ENCODE data around the gene GPC1.

The GPC1 gene

DNA sequence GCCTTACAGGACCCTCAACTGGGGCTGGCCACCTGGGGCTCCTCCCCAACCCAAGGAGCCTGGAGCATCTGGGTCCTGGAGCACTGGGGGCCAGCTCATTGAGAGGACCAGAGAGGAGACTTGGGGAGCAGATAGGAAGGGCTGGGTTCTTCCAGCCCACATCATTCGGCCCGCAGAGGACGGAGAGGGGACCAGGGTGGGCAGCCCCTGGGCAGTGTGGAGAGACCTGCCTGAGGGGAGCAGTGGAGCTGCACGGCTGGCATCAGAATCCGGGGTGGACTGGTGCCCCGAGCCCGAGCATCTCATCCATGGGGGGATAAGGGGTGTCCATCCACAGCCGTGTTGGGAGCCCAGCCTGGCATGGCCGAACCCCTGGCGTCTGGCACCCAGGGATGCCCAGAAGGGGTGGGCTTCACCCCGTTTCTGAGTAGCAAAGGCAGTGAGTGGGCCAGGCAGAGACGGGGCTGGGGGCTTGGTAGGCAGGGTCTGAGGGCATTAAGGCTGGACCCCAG, 11.3 kb downstream of the GPC1 start:
- H3K27me3 ChIP-seq (ENCODE audit: insufficient read depth, insufficient read length), result peaks cover 4% of the 10 kb centered on the region
- no peak overlapping the region for H3K4me3 ChIP-seq (ENCODE audit: insufficient read length, low read depth)
- H3K36me3 ChIP-seq (ENCODE audit: insufficient read depth, insufficient read length, low read length), result peaks cover 43% of the 10 kb centered on the region

DNA sequence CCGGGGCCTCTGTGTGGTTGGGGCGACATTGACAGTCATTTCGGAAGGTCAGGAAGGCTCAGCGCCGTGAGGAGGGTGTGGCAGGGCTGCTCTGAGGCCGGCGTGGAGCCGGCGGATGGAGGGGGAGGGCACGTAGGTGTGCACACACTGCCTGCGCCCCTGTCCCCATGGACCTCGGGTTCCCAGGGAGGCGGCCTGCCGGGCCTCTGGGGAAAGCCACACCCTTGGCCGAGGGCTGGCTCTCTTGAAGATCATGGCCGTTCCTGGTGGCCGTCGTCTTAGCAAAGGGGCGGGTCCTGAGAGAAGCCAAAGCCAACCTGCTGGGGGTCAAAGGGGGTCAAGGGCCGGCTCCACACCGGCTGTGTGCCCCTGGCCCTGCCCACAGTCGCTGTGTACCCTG, 11.9 kb downstream of the GPC1 start:
- H3K27me3 ChIP-seq (ENCODE audit: insufficient read depth, insufficient read length), result peaks cover 4% of the 10 kb centered on the region
- TF ChIP-seq ZNF274 (IDR thresholded peaks at IDR 0.05; ENCODE audit: low read depth, low read length) (no peak), YY1 (IDR thresholded peaks at IDR 0.05; ENCODE audit: insufficient read depth, insufficient read length) (no peak), SUZ12 (IDR thresholded peaks at IDR 0.05; ENCODE audit: extremely low read depth, insufficient read depth, insufficient read length) (no peak)
- peaks cover 42% of the 10 kb centered on the region for H3K36me3 ChIP-seq (ENCODE audit: insufficient read depth, insufficient read length, low read length)
- no peaks in the 10 kb centered on the region for H3K9me3 ChIP-seq (ENCODE audit: insufficient read depth, low read length)
- no peak overlapping the region for H3K9ac ChIP-seq (ENCODE audit: insufficient read length, low read depth)
- H3K4me1 ChIP-seq (ENCODE audit: insufficient read depth, insufficient read length), result peaks cover 42% of the 10 kb centered on the region
- H3K4me3 ChIP-seq (ENCODE audit: insufficient read length, low read depth), result no peak overlapping the region
- DNase-seq (ENCODE audit: low read depth, low spot score), result no peak

More for the DNA sequence above, 11.3 kb downstream of the GPC1 start:
- no peak overlapping the region for H3K9ac ChIP-seq (ENCODE audit: insufficient read length, low read depth)
- TF ChIP-seq ZNF274 (IDR thresholded peaks at IDR 0.05; ENCODE audit: low read depth, low read length) (no peak), SUZ12 (IDR thresholded peaks at IDR 0.05; ENCODE audit: extremely low read depth, insufficient read depth, insufficient read length) (no peak), YY1 (IDR thresholded peaks at IDR 0.05; ENCODE audit: insufficient read depth, insufficient read length) (no peak)
- H3K4me1 ChIP-seq (ENCODE audit: insufficient read depth, insufficient read length), result peaks cover 40% of the 10 kb centered on the region
- no peaks in the 10 kb centered on the region for H3K9me3 ChIP-seq (ENCODE audit: insufficient read depth, low read length)
- no peak for DNase-seq (ENCODE audit: low read depth, low spot score)

DNA sequence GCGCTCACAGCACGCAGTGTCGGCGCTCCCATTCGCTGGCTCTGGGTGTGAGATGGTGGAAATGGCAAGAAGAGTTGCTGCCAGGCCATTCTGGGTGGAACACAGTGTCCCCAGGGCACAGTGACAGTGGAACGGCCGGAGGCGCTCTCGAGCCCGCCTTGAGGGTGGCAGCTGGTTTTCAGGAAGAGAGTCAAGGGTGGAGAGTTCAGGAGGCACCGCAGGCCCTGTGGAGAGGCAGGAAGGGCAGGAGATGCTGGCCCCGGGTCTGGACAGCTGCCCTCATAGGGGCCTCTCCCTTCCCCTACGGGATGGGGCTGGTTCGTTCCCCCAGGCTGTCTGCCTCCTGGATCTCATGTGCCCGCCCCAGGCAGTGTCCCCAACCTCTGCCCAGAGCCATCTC, 12.5 kb downstream of the GPC1 start:
- Histone ChIP-seq H3K27me3 (ENCODE audit: insufficient read depth, insufficient read length) (peaks cover 4% of the 10 kb centered on the region), H3K36me3 (ENCODE audit: insufficient read depth, insufficient read length, low read length) (peaks cover 36% of the 10 kb centered on the region), H3K9me3 (ENCODE audit: insufficient read depth, low read length) (no peaks in the 10 kb centered on the region), H3K4me1 (ENCODE audit: insufficient read depth, insufficient read length) (peaks cover 39% of the 10 kb centered on the region), H3K4me3 (ENCODE audit: insufficient read length, low read depth) (no peak overlapping the region), H3K9ac (ENCODE audit: insufficient read length, low read depth) (no peak overlapping the region)
- no peak for TF ChIP-seq ZNF274 (IDR thresholded peaks at IDR 0.05; ENCODE audit: low read depth, low read length)
- TF ChIP-seq SUZ12 (IDR thresholded peaks at IDR 0.05; ENCODE audit: extremely low read depth, insufficient read depth, insufficient read length), result no peak
- TF ChIP-seq YY1 (IDR thresholded peaks at IDR 0.05; ENCODE audit: insufficient read depth, insufficient read length), result no peak
- DNase-seq (ENCODE audit: low read depth, low spot score), result no peak

DNA sequence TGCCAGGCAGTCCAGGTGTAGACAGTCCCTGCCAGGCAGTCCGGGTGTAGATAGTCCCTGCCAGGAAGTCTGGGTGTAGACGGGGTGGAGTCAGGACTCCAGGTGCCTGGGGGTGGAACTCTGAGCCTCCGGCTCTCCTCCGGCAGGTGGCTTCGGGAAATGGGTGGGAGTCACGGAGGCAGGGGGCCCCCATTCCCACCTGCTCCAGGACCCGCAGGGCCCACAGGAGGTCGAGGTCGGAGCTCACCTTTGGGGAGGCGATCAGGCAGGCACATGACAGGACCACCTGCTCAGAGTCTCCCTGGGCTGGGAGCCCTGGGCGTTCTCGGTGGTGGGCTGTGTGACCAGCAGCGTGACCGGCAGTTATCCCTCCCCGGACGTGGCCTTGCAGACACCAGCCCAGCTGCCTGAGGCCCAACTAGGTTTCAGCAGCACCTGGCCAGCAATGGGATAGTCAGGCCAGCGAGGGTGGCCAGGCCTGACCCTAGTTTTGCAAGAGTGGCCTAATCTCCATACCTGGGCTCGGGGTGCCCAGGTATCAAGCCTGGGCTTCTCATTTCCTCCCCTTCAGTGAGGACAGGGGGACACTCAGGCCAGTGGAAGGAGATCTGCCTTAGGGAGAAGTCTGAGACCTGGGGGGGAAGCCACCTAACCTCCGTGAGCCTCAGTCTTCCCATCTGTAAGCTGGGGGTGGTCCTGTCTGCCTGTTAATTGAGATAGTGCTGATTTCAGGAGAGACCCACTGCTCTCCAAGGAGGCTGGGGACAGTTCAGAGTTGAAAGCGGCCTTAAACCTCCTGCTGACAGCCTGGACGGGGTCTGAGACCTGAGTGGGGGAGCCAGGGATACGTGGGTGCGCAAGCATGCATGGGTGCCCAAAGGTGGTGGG, 13.2 kb downstream of the GPC1 start:
- H3K36me3 ChIP-seq (ENCODE audit: insufficient read depth, insufficient read length, low read length), result peaks cover 36% of the 10 kb centered on the region
- no peaks in the 10 kb centered on the region for H3K9me3 ChIP-seq (ENCODE audit: insufficient read depth, low read length)
- H3K4me3 ChIP-seq (ENCODE audit: insufficient read length, low read depth), result no peak overlapping the region
- no peak for DNase-seq (ENCODE audit: low read depth, low spot score)
- H3K9ac ChIP-seq (ENCODE audit: insufficient read length, low read depth), result no peak overlapping the region
- TF ChIP-seq YY1 (IDR thresholded peaks at IDR 0.05; ENCODE audit: insufficient read depth, insufficient read length) (no peak), SUZ12 (IDR thresholded peaks at IDR 0.05; ENCODE audit: extremely low read depth, insufficient read depth, insufficient read length) (no peak), ZNF274 (IDR thresholded peaks at IDR 0.05; ENCODE audit: low read depth, low read length) (no peak)
- H3K27me3 ChIP-seq (ENCODE audit: insufficient read depth, insufficient read length), result peaks cover 5% of the 10 kb centered on the region
- H3K4me1 ChIP-seq (ENCODE audit: insufficient read depth, insufficient read length), result peaks cover 32% of the 10 kb centered on the region

DNA sequence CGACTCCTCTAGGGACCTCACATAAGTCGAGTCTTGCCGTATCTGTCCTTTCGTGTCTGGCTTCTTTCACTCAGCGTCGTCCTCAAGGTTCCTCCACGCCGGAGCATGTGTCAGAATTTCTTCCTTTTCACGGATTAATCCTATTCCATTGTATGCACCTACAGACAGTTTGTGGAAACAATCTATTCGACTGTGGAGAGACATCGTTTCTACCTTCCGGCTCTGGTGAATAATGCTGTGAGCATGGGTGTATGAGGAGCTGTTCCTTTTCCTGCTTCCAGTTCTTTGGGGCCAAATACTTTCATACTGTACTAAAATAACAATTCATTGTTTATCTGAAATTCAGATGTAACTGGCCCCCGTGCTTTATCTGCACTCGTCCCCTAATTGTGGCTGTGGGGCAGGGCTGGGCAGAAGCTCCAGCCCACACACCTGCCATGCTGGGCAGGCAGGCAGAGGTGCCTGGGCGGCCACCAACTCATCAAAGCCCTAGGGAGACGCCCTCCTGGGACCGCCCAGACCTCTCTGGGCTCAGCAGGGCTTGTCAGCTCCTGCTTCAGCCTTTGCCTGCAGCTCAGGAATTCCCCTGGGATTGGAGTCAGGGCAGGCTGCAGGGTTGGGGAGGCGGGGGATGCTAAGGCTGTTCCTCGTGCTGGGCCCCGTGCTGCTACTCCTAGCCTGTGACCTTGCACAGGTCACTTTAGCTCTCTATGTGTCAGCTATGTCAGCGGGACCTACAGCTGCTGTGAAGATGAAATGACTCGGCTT, 14.5 kb downstream of the GPC1 start:
- TF ChIP-seq YY1 (IDR thresholded peaks at IDR 0.05; ENCODE audit: insufficient read depth, insufficient read length) (no peak), ZNF274 (IDR thresholded peaks at IDR 0.05; ENCODE audit: low read depth, low read length) (no peak), SUZ12 (IDR thresholded peaks at IDR 0.05; ENCODE audit: extremely low read depth, insufficient read depth, insufficient read length) (no peak)
- Histone ChIP-seq H3K9ac (ENCODE audit: insufficient read length, low read depth) (no peak overlapping the region), H3K27me3 (ENCODE audit: insufficient read depth, insufficient read length) (peaks cover 18% of the 10 kb centered on the region), H3K9me3 (ENCODE audit: insufficient read depth, low read length) (no peaks in the 10 kb centered on the region), H3K4me3 (ENCODE audit: insufficient read length, low read depth) (no peak overlapping the region), H3K4me1 (ENCODE audit: insufficient read depth, insufficient read length) (peaks cover 39% of the 10 kb centered on the region), H3K36me3 (ENCODE audit: insufficient read depth, insufficient read length, low read length) (peaks cover 25% of the 10 kb centered on the region)
- DNase-seq (ENCODE audit: low read depth, low spot score), result no peak

DNA sequence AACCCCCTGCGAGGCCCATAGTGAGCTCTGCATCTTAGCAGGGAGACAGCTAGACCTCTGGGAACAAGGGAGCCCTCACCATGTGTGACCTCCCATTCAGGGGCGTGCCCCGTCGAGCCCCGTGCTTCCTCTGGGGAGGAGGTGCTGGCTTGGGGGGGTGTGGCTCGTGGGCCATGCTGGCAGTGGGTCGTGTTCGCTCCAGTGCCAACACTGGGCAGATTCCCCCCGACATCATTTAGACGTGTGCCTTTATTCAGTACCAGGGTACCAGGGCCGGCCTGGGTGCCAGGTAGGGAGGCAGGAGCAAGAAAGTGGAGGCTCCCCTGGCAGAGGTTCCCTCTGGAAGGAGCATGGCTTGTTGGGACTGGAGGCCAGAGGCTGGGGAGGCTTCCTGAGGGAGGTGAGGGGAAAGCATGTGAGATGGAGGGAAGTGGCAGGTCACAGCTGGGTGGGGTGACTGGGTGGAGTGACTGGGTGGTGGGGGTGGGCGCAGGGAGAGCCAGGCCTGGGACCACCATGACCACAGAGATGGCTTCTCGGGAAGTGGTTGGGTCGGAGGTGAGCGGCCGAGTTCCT, 15.2 kb downstream of the GPC1 start:
- H3K27me3 ChIP-seq (ENCODE audit: insufficient read depth, insufficient read length), result peaks cover 19% of the 10 kb centered on the region
- no peak for DNase-seq (ENCODE audit: low read depth, low spot score)
- H3K9ac ChIP-seq (ENCODE audit: insufficient read length, low read depth), result peak overlapping the region; percentile 1
- TF ChIP-seq SUZ12 (IDR thresholded peaks at IDR 0.05; ENCODE audit: extremely low read depth, insufficient read depth, insufficient read length) (no peak), ZNF274 (IDR thresholded peaks at IDR 0.05; ENCODE audit: low read depth, low read length) (no peak), YY1 (IDR thresholded peaks at IDR 0.05; ENCODE audit: insufficient read depth, insufficient read length) (no peak)
- peaks cover 44% of the 10 kb centered on the region for H3K4me1 ChIP-seq (ENCODE audit: insufficient read depth, insufficient read length)
- no peak overlapping the region for H3K4me3 ChIP-seq (ENCODE audit: insufficient read length, low read depth)
- no peaks in the 10 kb centered on the region for H3K9me3 ChIP-seq (ENCODE audit: insufficient read depth, low read length)
- peaks cover 19% of the 10 kb centered on the region for H3K36me3 ChIP-seq (ENCODE audit: insufficient read depth, insufficient read length, low read length)
